Astrocyte (in vitro differentiated cells and primary cell): ENCODE measurements around the gene KIF2A. TPM values are rescaled to one million over a fixed set of nuclear protein-coding genes. Genes with fewer than 3 reads are reported as not detected.

Experiments used
- DNase-seq: peaks from one replicate; pipeline ENCODE4 v3.0.0-alpha.2; 2010; ENCODE audit warnings: low read depth
- FAIRE-seq: peaks from 2 replicates; lab custom pipeline; 2011; peaks lifted over from hg19 to GRCh38; lab: Jason Lieb, UNC
- H2AFZ ChIP-seq: 2 replicates; pipeline ENCODE4 v1.6.0; 2012; ENCODE audit warnings: low read depth, low read length, inconsistent platforms
- H3K27ac ChIP-seq: 2 replicates; pipeline ENCODE4 v1.5.1; 2011; ENCODE audit warnings: low read depth, low read length, inconsistent platforms
- H3K27me3 ChIP-seq: 2 replicates; pipeline ENCODE4 v1.6.0; 2011; ENCODE audit warnings: low read length, inconsistent platforms; ENCODE audit not compliant: insufficient read depth
- H3K36me3 ChIP-seq: 2 replicates; pipeline ENCODE4 v1.5.1; 2011; ENCODE audit warnings: low read length, inconsistent platforms; ENCODE audit not compliant: insufficient read depth
- H3K4me1 ChIP-seq: 2 replicates; pipeline ENCODE4 v1.5.1; 2011; ENCODE audit warnings: low read length, inconsistent platforms; ENCODE audit not compliant: insufficient read depth
- H3K4me2 ChIP-seq: 2 replicates; pipeline ENCODE4 v1.6.0; 2012; ENCODE audit warnings: low read length, inconsistent platforms
- H3K4me3 ChIP-seq: 2 replicates; pipeline ENCODE4 v1.5.1; 2011; ENCODE audit warnings: low read depth, mild to moderate bottlenecking, low read length, inconsistent platforms; ENCODE audit not compliant: insufficient read depth
- H3K79me2 ChIP-seq: 2 replicates; pipeline ENCODE4 v1.6.0; 2012; ENCODE audit warnings: mild to moderate bottlenecking, low read length, inconsistent platforms; ENCODE audit not compliant: insufficient read depth
- H3K9ac ChIP-seq: 2 replicates; pipeline ENCODE4 v1.6.0; 2012; ENCODE audit warnings: mild to moderate bottlenecking, low read length, inconsistent platforms
- H3K9me3 ChIP-seq: 2 replicates; pipeline ENCODE4 v1.5.1; 2012; ENCODE audit warnings: low read depth, mild to moderate bottlenecking, low read length, inconsistent platforms; ENCODE audit not compliant: insufficient read depth
- H4K20me1 ChIP-seq: 2 replicates; pipeline ENCODE4 v1.6.0; 2012; ENCODE audit warnings: low read length, inconsistent platforms; ENCODE audit not compliant: insufficient read depth
- H3K27ac Mint-ChIP-seq: one replicate; pipeline ENCODE4 v1.8.0; 2021; ENCODE audit warnings: mild to moderate bottlenecking, mixed read lengths; ENCODE audit not compliant: unreplicated experiment
- H3K27me3 Mint-ChIP-seq: one replicate; pipeline ENCODE4 v1.8.0; 2021; ENCODE audit warnings: low read depth, mixed read lengths; ENCODE audit not compliant: unreplicated experiment
- H3K36me3 Mint-ChIP-seq: one replicate; pipeline ENCODE4 v1.8.0; 2021; ENCODE audit warnings: low read depth, mixed read lengths; ENCODE audit not compliant: unreplicated experiment
- H3K4me1 Mint-ChIP-seq: one replicate; pipeline ENCODE4 v1.8.0; 2021; ENCODE audit warnings: low read depth, mixed read lengths; ENCODE audit not compliant: unreplicated experiment
- H3K4me3 Mint-ChIP-seq: one replicate; pipeline ENCODE4 v1.8.0; 2021; ENCODE audit warnings: mild to moderate bottlenecking, moderate library complexity, mixed read lengths; ENCODE audit not compliant: unreplicated experiment
- H3K9me3 Mint-ChIP-seq: one replicate; pipeline ENCODE4 v1.8.0; 2021; ENCODE audit warnings: mild to moderate bottlenecking, mixed read lengths; ENCODE audit not compliant: unreplicated experiment
- CTCF ChIP-seq: IDR thresholded peaks from 2 replicates; pipeline ENCODE4 v1.5.1; 2011; ENCODE audit warnings: low read depth, mild to moderate bottlenecking, inconsistent platforms, low read length, moderate library complexity; ENCODE audit not compliant: insufficient read depth
- EZH2 ChIP-seq: IDR thresholded peaks from 2 replicates; pipeline ENCODE4 v1.6.1; 2012; ENCODE audit warnings: mild to moderate bottlenecking, low read length, inconsistent platforms; ENCODE audit not compliant: insufficient read depth
- total RNA-seq: library from RNA; stranded (reverse); gene quantifications from 2 replicates; pipeline ENCODE4 v1.2.1, GENCODE V29; 2021

Gene KIF2A
- total RNA-seq, 1 donor from 2014 or later = 79.1 TPM

- Histone ChIP-seq H3K9me3 (no peaks in the 10 kb centered on the region), H3K4me1 (peaks cover 5% of the 10 kb centered on the region), H3K9ac (peak within 1 kb of the TSS; percentile 94), H3K79me2 (peaks cover 51% of the 10 kb centered on the region), H3K27me3 (no peaks in the 10 kb centered on the region), H3K4me3 (peak within 1 kb of the TSS; percentile 98), H3K4me2 (peak within 1 kb of the TSS; percentile 99), H2AFZ (peak within 1 kb of the TSS; percentile 94), H4K20me1 (peaks cover 15% of the 10 kb centered on the region), H3K36me3 (no peaks in the 10 kb centered on the region), H3K27ac (peak within 1 kb of the TSS; percentile 83)
- DNase-seq (peak; percentile 93), FAIRE-seq (peak; percentile 89)
- no peaks in the 10 kb centered on the region for H3K9me3 Mint-ChIP-seq
- H3K36me3 Mint-ChIP-seq = no peaks in the 10 kb centered on the region
- no peaks in the 10 kb centered on the region for H3K27me3 Mint-ChIP-seq
- no peak for TF ChIP-seq CTCF
- no peak for TF ChIP-seq EZH2
- peak within 1 kb of the TSS; percentile 91 for H3K27ac Mint-ChIP-seq
- peak within 1 kb of the TSS; percentile 93 for H3K4me3 Mint-ChIP-seq
- H3K4me1 Mint-ChIP-seq = peaks cover 6% of the 10 kb centered on the region
Observed at GRCh38 chr5:62412549-62413329, 106.7 kb downstream of the KIF2A start, which contains the start of gene IPO11. Gene IPO11, plus strand, starts transcription at chr5:62412763. Its CDS starts 24,517 bp downstream, at chr5:62437280.

GRCh38 chr5:62413711-62414110 is 107.7 kb downstream of the KIF2A start:
- Mint-ChIP-seq H3K4me3 (peak overlapping the region; percentile 93), H3K4me1 (peaks cover 6% of the 10 kb centered on the region), H3K36me3 (no peaks in the 10 kb centered on the region), H3K9me3 (no peaks in the 10 kb centered on the region), H3K27me3 (no peaks in the 10 kb centered on the region), H3K27ac (no peak overlapping the region)
- Histone ChIP-seq H3K79me2 (peaks cover 60% of the 10 kb centered on the region), H2AFZ (no peak overlapping the region), H3K27ac (no peak overlapping the region), H3K27me3 (no peaks in the 10 kb centered on the region), H3K9ac (peak overlapping the region; percentile 94), H3K36me3 (no peaks in the 10 kb centered on the region), H3K9me3 (no peaks in the 10 kb centered on the region), H3K4me3 (peak overlapping the region; percentile 98), H3K4me2 (peak overlapping the region; percentile 99), H3K4me1 (peaks cover 5% of the 10 kb centered on the region), H4K20me1 (peaks cover 24% of the 10 kb centered on the region)
- FAIRE-seq (no peak), DNase-seq (no peak)
- TF ChIP-seq CTCF = no peak
- TF ChIP-seq EZH2 = no peak
